ENCODE measurements around the gene C7orf33. TPM values are rescaled to one million over a fixed set of nuclear protein-coding genes. Genes with fewer than 3 reads are reported as not detected.

The C7orf33 gene
- total and polyA plus RNA-seq, 2 of the 8 experiments (the other 6 are each of a cell fraction or from before 2014, with no cell fraction given): not detected

DNA sequence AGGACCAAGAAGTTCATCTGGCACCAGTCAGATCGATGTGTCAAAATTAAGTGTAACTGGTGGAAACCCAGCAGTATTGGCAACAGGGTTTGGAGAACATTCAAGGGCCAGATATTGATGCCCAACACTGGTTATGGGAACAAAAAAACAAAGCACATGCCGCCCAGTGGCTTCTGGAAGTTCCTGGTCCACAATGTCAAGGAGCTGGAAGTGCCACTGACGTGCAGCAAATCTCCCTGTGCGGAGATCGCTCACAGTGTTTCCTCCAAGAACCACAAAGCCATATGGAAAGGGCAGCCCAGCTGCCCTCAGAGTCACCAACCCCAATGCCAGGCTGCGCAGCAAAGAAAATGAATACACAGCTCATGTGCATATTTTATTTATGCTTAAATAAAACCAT is 10.1 kb upstream of the C7orf33 start (continued):
- TF ChIP-seq RNF2 (IDR thresholded peaks at IDR 0.05; ENCODE audit: borderline replicate concordance, low read depth, low read length, missing control alignments, poor library complexity, severe bottlenecking) (no peak), CHD1 (IDR thresholded peaks at IDR 0.05; ENCODE audit: low read depth, low read length) (no peak), SP1 (IDR thresholded peaks at IDR 0.05; ENCODE audit: low read depth, low read length) (no peak), TAF7 (optimal IDR thresholded peaks at IDR 0.05; ENCODE audit: borderline replicate concordance, low read depth, low read length) (no peak), EZH2 (IDR thresholded peaks at IDR 0.05; ENCODE audit: low read depth, low read length, severe bottlenecking) (no peak), ZNF274 (IDR thresholded peaks at IDR 0.05; ENCODE audit: borderline replicate concordance, extremely low read depth, low read length) (no peak), POU5F1 (IDR thresholded peaks at IDR 0.05; ENCODE audit: low read depth, low read length) (no peak)

All from H1 (cell line).